Measurements from ENCODE around the gene PAX8.

Gene PAX8

GRCh38 chr2:113183703-113184102 lies 95.0 kb downstream of the PAX8 start:
- TF ChIP-seq CTCF (IDR thresholded peaks at IDR 0.05; ENCODE audit: borderline replicate concordance, control extremely low read depth, extremely low read depth, insufficient read depth, missing control alignments): no peak
- in situ Hi-C loops (cut with MboI; ENCODE audit: low sequenced_read_pairs, unreplicated experiment): no loop called here
- DNase-seq (ENCODE audit: low spot score): no peak

GRCh38 chr2:113183264-113183663 lies 95.5 kb downstream of the PAX8 start:
- no peak for TF ChIP-seq CTCF (IDR thresholded peaks at IDR 0.05; ENCODE audit: borderline replicate concordance, control extremely low read depth, extremely low read depth, insufficient read depth, missing control alignments)
- in situ Hi-C loops (cut with MboI; ENCODE audit: low sequenced_read_pairs, unreplicated experiment): no loop called here
- no peak for DNase-seq (ENCODE audit: low spot score)

- no peak for DNase-seq (ENCODE audit: low spot score)
- no peak for TF ChIP-seq CTCF (IDR thresholded peaks at IDR 0.05; ENCODE audit: borderline replicate concordance, control extremely low read depth, extremely low read depth, insufficient read depth, missing control alignments)
- in situ Hi-C loops (cut with MboI; ENCODE audit: low sequenced_read_pairs, unreplicated experiment): no loop called here
Observed at GRCh38 chr2:113182471-113183260, 96.1 kb downstream of the PAX8 start.

GRCh38 chr2:113181258-113182051 lies 97.3 kb downstream of the PAX8 start:
- no peak for TF ChIP-seq CTCF (IDR thresholded peaks at IDR 0.05; ENCODE audit: borderline replicate concordance, control extremely low read depth, extremely low read depth, insufficient read depth, missing control alignments)
- in situ Hi-C loops (cut with MboI; ENCODE audit: low sequenced_read_pairs, unreplicated experiment): no loop called here
- no peak for DNase-seq (ENCODE audit: low spot score)

GRCh38 chr2:113180131-113180946 lies 98.4 kb downstream of the PAX8 start:
- in situ Hi-C loops (cut with MboI; ENCODE audit: low sequenced_read_pairs, unreplicated experiment): no loop called here
- no peak for DNase-seq (ENCODE audit: low spot score)
- no peak for TF ChIP-seq CTCF (IDR thresholded peaks at IDR 0.05; ENCODE audit: borderline replicate concordance, control extremely low read depth, extremely low read depth, insufficient read depth, missing control alignments)

- no peak for TF ChIP-seq CTCF (IDR thresholded peaks at IDR 0.05; ENCODE audit: borderline replicate concordance, control extremely low read depth, extremely low read depth, insufficient read depth, missing control alignments)
- in situ Hi-C loops (cut with MboI; ENCODE audit: low sequenced_read_pairs, unreplicated experiment): no loop called here
Observed at GRCh38 chr2:113179446-113180045, 99.2 kb downstream of the PAX8 start.

More at GRCh38 chr2:113179446-113180045, 99.2 kb downstream of the PAX8 start:
- no peak for DNase-seq (ENCODE audit: low spot score)

Data from GM13976 (cell line).